HG02623 (cell line): ENCODE data around the gene TOM1L2.

ENCODE experiments used
- ATAC-seq: cut with Tn5 transposase; IDR thresholded peaks from one replicate; pipeline ENCODE4 v1.9.1; 2021; ENCODE audit warnings: moderate library complexity; ENCODE audit not compliant: unreplicated experiment

Gene TOM1L2

GRCh38 chr17:17902376-17902775 is 69.8 kb downstream of the TOM1L2 start:
- ATAC-seq: no peak

GRCh38 chr17:17900615-17901520 is 71.3 kb downstream of the TOM1L2 start:
- ATAC-seq: no peak

GRCh38 chr17:17899486-17899885 is 72.7 kb downstream of the TOM1L2 start:
- ATAC-seq: no peak

GRCh38 chr17:17898673-17899072 is 73.5 kb downstream of the TOM1L2 start:
- no peak for ATAC-seq

- peak; percentile 48 for ATAC-seq
These were observed 74.8 kb downstream of the TOM1L2 start for GRCh38 chr17:17897442-17897841.

- no peak for ATAC-seq
These were observed 75.5 kb downstream of the TOM1L2 start for GRCh38 chr17:17896746-17897145.

GRCh38 chr17:17893801-17894644 is 78.2 kb downstream of the TOM1L2 start:
- ATAC-seq: no peak

GRCh38 chr17:17892731-17893130 is 79.5 kb downstream of the TOM1L2 start:
- ATAC-seq: no peak

GRCh38 chr17:17892009-17892408 is 80.2 kb downstream of the TOM1L2 start:
- ATAC-seq: no peak

- ATAC-seq: no peak
These were observed 81.1 kb downstream of the TOM1L2 start for GRCh38 chr17:17890773-17891759.

GRCh38 chr17:17889922-17890321 is 82.3 kb downstream of the TOM1L2 start:
- no peak for ATAC-seq

GRCh38 chr17:17888821-17889220 is 83.4 kb downstream of the TOM1L2 start:
- no peak for ATAC-seq

- ATAC-seq: no peak
These were observed 83.8 kb downstream of the TOM1L2 start for GRCh38 chr17:17888371-17888770.

- no peak for ATAC-seq
These were observed 84.4 kb downstream of the TOM1L2 start for GRCh38 chr17:17887752-17888304.

GRCh38 chr17:17886726-17887125 is 85.5 kb downstream of the TOM1L2 start:
- no peak for ATAC-seq

GRCh38 chr17:17886226-17886625 is 86.0 kb downstream of the TOM1L2 start:
- ATAC-seq: no peak

GRCh38 chr17:17884391-17885357 is 87.5 kb downstream of the TOM1L2 start:
- ATAC-seq: no peak

- ATAC-seq: no peak
These were observed 88.4 kb downstream of the TOM1L2 start for GRCh38 chr17:17883801-17884200.

- no peak for ATAC-seq
These were observed 90.1 kb downstream of the TOM1L2 start for GRCh38 chr17:17882082-17882581.
